Renal cortex interstitium (tissue), 11 donors: ENCODE data around the gene ZNF584. TPM values are rescaled to one million over a fixed set of nuclear protein-coding genes. Genes with fewer than 3 reads are reported as not detected.
A peak's percentile ranks its signal among the peaks of the same experiment; 100 is the strongest.

Experiments
- DNase-seq, 11 donors: peaks; one replicate each; pipeline ENCODE4 v3.0.0-alpha.2; 2013; ENCODE audit warnings: low read depth in 9 of 11, low spot score in 4 of 11; ENCODE audit errors: extremely low read depth in 1 of 11
- polyA plus RNA-seq, 3 donors: library from polyadenylated mRNA; unstranded; fragments of 120-200 nt; gene quantifications; one replicate each; pipeline ENCODE4 v1.2.1, GENCODE V29; 2013; ENCODE audit not compliant: insufficient read length in 3 of 3

The ZNF584 gene
- polyA plus RNA-seq, 3 donors, result 13.3 to 15.0 (median 13.3) TPM

- peak; percentile 98 to 100 (median 99) for DNase-seq
These were observed 27.6 kb upstream of the ZNF584 start, which contains the start of gene ZNF837 for GRCh38 chr19:58380662-58381459. TSS of gene ZNF837 (minus strand) at chr19:58381030. CDS start at chr19:58369332, 11,698 bp downstream.

DNA sequence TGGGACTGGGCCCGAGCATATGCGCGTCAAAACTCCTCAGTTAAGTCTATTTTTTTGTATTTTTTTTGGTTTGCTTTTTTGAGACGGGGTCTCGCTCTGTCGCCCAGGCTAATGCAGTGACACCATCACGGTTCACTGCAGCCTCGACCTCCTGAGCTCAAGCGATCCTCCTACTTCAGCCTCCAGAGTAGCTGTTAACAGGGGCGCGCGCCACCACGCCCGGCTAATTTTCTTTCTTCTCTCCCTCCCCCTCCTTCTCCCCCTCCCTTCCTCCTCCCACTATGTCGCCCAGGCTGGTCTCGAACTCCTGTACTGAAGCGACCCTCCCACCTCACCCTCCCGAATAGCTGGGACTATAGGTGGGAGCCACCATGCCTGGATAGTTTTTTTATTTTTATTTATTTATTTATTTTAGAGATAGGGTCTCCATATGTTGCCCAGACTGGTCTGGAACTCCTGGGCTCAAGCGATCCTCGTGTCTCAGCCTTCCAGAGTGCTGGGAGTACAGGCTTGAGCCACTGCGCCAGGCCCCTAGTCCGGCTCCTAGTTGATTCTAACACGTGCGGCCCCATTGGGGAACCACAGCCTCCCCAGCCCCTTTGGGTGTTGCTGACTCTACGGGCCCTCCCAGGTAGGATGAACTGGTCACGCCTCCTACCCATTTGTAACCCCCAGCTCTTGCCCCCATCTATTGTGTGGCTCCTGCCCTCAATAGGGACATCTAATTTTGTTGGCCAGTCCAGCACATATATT lies 26.8 kb upstream of the ZNF584 start:
- no peak for DNase-seq

DNA sequence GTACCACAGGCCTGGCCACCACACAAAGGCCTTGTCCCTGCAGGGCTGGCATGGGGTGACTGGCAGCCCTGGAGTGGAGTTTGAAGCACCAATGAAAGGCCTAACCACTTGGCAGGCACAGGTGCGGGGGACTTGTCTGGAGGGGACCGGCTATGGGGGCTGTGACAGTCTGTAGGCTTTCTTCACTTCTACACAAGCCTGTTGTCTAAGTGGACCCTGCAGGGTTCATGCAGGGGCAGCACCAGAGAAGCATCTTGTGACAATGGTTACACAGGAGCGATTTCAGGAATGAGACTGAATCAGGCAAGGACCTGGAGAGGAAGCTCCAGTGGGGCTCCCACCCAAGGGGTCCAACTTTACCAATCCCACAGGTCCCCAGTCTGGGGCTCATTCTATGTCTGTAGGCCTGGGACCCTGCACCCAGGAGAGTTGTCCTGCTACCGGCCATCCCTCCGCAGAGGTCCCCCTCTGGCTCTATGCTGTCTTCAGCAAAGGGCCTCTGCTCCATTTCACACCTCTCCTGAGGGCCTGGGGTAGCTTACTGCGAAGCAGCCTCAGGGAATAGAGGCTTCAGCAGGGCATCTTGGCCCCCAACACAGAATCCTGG lies 25.3 kb upstream of the ZNF584 start:
- no peak for DNase-seq

- no peak for DNase-seq
These were observed 23.0 kb upstream of the ZNF584 start for GRCh38 chr19:58385313-58385890.

- DNase-seq, result no peak
These were observed 22.4 kb upstream of the ZNF584 start for GRCh38 chr19:58385891-58386575.

DNA sequence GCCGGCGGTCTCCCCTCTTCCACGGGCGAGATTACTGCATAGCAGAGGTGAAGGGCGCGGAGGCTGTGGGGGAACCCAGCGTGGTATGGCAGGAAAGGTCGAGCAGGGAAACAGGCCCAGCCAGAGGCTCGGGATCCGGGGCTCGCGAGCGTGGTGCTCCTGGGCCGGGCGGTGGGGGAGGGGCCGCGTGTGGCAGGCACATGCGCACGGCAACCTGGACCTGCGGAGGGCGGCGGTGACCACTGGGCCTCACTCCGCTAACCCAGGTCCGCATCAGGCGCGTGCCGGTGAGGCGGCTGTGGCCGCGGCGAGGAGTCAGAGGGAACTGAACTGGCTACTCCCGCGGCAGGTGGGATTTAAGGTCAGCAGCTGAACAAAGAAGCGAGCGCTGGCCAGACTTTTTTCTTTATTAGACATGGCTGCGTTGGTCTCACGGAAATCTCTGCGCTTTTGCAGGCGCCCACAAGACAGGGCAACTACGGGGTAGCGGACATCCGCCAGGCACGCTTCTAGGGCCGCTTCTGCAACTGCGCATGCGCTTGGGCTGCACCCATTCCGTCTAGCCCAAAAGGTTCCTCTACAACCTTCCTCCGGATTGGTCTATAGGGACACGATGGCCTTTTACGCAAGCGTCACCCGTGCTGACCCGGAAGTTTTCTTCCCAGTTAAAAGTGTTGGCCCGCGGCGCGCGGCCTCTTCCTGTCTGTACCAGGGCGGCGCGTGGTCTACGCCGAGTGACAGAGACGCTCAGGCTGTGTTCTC lies 21.7 kb upstream of the ZNF584 start, which contains the start of gene RPS5:
Gene RPS5 (plus strand): TSS at position 694 of the 762 bp plus-strand sequence. CDS start 869 bp downstream, outside the sequence.
- peak; percentile 95 to 99 (median 97) for DNase-seq

- DNase-seq, result no peak
These were observed 20.9 kb upstream of the ZNF584 start for GRCh38 chr19:58387338-58388174.

- no peak for DNase-seq
These were observed 20.3 kb upstream of the ZNF584 start for GRCh38 chr19:58388175-58388526.

GRCh38 chr19:58392945-58393724 lies 15.3 kb upstream of the ZNF584 start:
- DNase-seq, result no peak

- DNase-seq, result no peak
These were observed 14.8 kb upstream of the ZNF584 start for GRCh38 chr19:58393725-58394033.

- no peak for DNase-seq
These were observed 13.6 kb upstream of the ZNF584 start for GRCh38 chr19:58394821-58395219.

DNA sequence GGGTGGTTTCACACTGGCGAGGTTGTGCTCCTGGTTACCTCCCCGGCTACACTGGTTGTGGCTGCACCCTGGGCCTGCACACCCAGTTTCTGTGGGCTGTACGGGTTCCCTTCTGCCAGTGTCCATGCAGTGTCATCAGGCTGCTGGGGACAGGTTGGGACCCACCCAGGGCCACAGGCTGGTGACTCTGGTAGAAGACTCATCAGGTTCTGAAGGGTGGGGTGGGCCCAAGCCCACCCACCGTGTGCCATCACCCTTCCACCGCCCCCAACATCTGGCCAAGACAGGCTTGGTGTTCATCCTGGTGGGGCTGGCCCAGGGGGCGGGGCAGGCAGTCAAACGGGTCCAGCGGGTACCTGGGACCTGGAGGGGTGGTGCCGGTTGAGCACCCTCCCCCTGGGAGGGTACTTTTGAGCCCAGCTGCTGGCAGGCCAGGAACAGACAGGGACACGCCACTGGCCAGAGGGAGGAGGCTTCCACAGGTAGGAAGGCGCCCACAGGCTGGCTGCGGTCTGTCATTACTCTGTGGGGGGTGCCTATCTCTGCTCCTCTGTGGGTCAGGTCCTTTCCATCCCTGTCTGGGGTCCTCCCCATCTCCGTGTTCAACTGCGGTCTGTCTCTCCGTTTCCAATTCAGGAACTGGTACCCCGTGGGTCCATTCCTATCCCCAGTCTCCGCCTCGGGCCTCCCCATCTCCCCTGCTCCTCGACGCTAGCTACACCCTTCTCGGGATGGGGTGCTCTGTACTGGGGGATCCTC lies 13.1 kb upstream of the ZNF584 start, which contains the start of gene RNF225:
Gene RNF225 (plus strand): TSS at position 437 of the 759 bp plus-strand sequence. CDS start 434 bp downstream, outside the sequence.
- DNase-seq, result no peak

- DNase-seq, result no peak
These were observed 12.3 kb upstream of the ZNF584 start for GRCh38 chr19:58395979-58396627.

- no peak for DNase-seq
These were observed 11.5 kb upstream of the ZNF584 start for GRCh38 chr19:58396691-58397532.
